Activated T-helper 2 cell treated with anti-CD3 and anti-CD28 coated beads, Interferon-gamma antibody, Interleukin-2, Interleukin-4, amounts not matched to agents 10 μg/mL and 5 μg/mL and 100 μg/mL, durations not matched to agents 14 hours and 24 hours and 36 hours (primary cell): ENCODE data around the gene GTF2E1. TPM values are rescaled to one million over a fixed set of nuclear protein-coding genes. Genes with fewer than 3 reads are reported as not detected.

ENCODE experiments used
- DNase-seq: peaks from one replicate; pipeline ENCODE4 v3.0.0; 2021; ENCODE audit warnings: low spot score
- H3K27ac Mint-ChIP-seq: one replicate; pipeline ENCODE4 v1.8.0; 2021; ENCODE audit warnings: mixed read lengths
- H3K27me3 Mint-ChIP-seq: one replicate; pipeline ENCODE4 v1.8.0; 2021; ENCODE audit warnings: low read depth, mixed read lengths
- H3K36me3 Mint-ChIP-seq: one replicate; pipeline ENCODE4 v1.8.0; 2021; ENCODE audit warnings: low read depth, mixed read lengths
- H3K4me1 Mint-ChIP-seq: one replicate; pipeline ENCODE4 v1.8.0; 2021; ENCODE audit warnings: low read depth, mixed read lengths
- H3K4me3 Mint-ChIP-seq: one replicate; pipeline ENCODE4 v1.8.0; 2021; ENCODE audit warnings: low read depth, mild to moderate bottlenecking, moderate library complexity, mixed read lengths
- H3K9me3 Mint-ChIP-seq: one replicate; pipeline ENCODE4 v1.8.0; 2021; ENCODE audit warnings: mixed read lengths
- intact Hi-C: fragments of 100-400 bp; cut with micrococcal nuclease; formaldehyde crosslinking; loops from one replicate; pipeline ENCODE4 v1.15.1; 2023
- total RNA-seq: library from RNA; stranded (reverse); gene quantifications from 2 replicates; pipeline ENCODE4 v1.2.3, GENCODE V29; 2022

Gene GTF2E1
- total RNA-seq, 1 donor from 2014 or later, result 23.3 TPM

DNA sequence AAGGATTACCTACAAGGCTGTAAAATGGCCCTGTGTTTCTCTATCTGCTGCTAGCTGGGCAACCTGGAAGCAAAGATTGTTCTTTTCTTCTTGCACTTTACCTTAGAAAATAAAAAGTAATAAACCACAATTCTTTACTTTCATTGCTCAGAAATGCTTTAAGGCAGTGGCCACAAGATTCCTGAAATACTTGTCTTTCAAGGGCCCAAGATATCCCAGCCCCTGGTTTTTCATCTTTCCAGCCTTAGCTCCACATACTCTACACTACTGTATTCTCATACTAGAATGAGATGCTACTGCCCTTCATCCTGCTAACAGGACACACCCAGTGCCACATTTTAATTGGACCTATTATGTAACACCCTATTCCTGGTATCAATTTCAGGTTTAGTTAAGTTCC is 78.9 kb downstream of the GTF2E1 start:
- intact Hi-C loops, result no loop called here
- H3K4me3 Mint-ChIP-seq, result no peak overlapping the region
- peaks cover 9% of the 10 kb centered on the region for H3K27me3 Mint-ChIP-seq
- H3K27ac Mint-ChIP-seq, result no peak overlapping the region
- no peaks in the 10 kb centered on the region for H3K4me1 Mint-ChIP-seq
- no peaks in the 10 kb centered on the region for H3K9me3 Mint-ChIP-seq
- H3K36me3 Mint-ChIP-seq, result no peaks in the 10 kb centered on the region
- DNase-seq, result no peak

DNA sequence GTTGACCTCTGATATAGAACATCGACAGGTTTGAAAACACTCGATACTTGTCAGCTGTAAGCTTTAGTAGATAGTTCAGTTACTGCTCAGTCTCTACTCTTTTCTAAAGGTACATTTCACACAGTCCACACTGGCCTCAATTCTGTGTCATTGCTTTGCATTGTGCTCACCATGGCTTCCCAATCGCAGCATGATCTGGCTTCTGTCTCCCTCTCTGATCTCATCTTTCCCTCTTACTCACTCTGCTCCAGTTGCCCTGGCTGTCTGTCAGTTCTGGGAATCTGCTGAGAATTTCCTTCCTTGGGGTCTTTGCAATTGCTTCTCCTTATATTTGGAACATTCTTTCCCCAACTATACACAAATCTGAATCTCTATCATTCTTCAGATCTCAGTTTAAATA is 80.6 kb downstream of the GTF2E1 start:
- Mint-ChIP-seq H3K4me1 (no peaks in the 10 kb centered on the region), H3K27ac (no peak overlapping the region), H3K36me3 (no peaks in the 10 kb centered on the region), H3K27me3 (peaks cover 4% of the 10 kb centered on the region), H3K4me3 (no peak overlapping the region), H3K9me3 (no peaks in the 10 kb centered on the region)
- DNase-seq, result no peak
- intact Hi-C loops, result no loop called here

DNA sequence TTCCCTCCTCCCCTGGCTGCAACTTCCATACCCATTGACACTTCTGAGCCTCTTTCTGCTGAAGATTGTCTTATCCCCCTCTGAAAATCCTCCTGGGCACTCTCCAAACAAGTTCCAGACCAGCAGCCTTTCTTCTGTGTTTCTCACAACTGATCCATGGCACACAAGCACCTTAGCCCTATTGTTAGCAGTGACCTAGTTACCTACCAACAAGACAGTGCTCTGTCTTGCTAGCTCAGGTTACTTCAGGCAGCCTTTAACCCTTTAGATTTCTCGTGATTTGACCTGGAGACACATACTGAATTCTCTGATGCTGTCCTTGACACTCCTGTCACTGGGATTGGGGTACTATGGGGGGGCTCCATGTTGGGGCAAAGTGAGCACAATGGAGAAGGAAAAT is 82.1 kb downstream of the GTF2E1 start:
- Mint-ChIP-seq H3K4me3 (no peak overlapping the region), H3K36me3 (no peaks in the 10 kb centered on the region), H3K27me3 (peaks cover 3% of the 10 kb centered on the region), H3K9me3 (no peaks in the 10 kb centered on the region), H3K4me1 (no peaks in the 10 kb centered on the region), H3K27ac (no peak overlapping the region)
- intact Hi-C loops, result no loop called here
- DNase-seq, result no peak

DNA sequence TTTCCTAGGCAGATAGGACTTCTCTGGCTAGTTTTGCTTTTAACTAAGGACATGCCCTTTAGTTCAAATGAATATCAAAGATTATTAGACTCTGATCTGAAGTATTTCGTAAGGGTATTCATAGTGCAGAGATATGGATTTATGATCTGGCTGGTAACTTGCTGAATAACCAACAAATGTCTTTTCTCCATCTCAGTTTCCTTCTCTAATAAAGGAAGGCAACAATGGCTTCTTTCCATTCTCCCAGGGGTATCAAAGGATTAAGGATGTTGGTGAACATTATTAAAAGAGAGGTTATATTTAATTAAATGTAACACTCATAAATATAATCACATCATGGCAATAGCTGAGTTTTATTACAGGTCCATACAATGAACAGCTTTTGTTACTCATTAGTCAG is 86.3 kb downstream of the GTF2E1 start:
- no peak overlapping the region for H3K27ac Mint-ChIP-seq

DNA sequence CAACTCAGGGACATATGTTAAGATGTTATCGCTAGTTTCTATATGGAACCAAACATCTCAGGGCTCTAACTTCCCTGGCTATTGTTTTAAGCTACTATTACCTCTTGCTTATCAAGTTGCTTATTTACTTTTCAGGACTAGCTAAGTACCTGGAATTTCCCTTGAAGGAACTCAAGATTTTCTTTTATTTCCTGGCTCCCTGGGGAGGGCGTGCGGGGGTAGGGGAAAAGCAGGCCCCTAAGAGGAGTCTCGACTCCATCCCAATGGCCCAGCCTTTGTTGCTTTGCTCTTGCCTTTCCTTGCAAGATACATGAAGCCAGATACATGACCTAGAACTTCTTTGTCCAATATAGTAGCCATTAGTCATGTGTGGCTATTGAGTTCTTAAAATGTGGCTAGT is 88.5 kb downstream of the GTF2E1 start:
- Mint-ChIP-seq H3K36me3 (no peaks in the 10 kb centered on the region), H3K4me1 (no peaks in the 10 kb centered on the region), H3K9me3 (no peaks in the 10 kb centered on the region), H3K4me3 (no peak overlapping the region), H3K27me3 (no peaks in the 10 kb centered on the region), H3K27ac (no peak overlapping the region)
- intact Hi-C loops, result no loop called here
- no peak for DNase-seq

More for the DNA sequence above, 86.3 kb downstream of the GTF2E1 start:
- Mint-ChIP-seq H3K9me3 (no peaks in the 10 kb centered on the region), H3K36me3 (no peaks in the 10 kb centered on the region), H3K27me3 (no peaks in the 10 kb centered on the region), H3K4me3 (no peak overlapping the region), H3K4me1 (no peaks in the 10 kb centered on the region)
- intact Hi-C loops, result no loop called here
- DNase-seq, result no peak

Other genes with a start within 250 kb of the GTF2E1 start
- gene NDUFB4, start 146.4 kb upstream of the GTF2E1 start, total RNA-seq, result 142 and 154 TPM in 2 replicates
- gene HGD, start 60.5 kb upstream of the GTF2E1 start, total RNA-seq, result 0.14 and 0.76 TPM in 2 replicates
- 26.6 and 30.8 TPM in 2 replicates for gene RABL3, start 228 bp upstream of the GTF2E1 start, total RNA-seq
- gene STXBP5L, start 165.5 kb downstream of the GTF2E1 start, total RNA-seq, result not detected in 2 replicates